HG03135 (cell line): ENCODE measurements around the gene GLIS1.

Experiments
- ATAC-seq: cut with Tn5 transposase; IDR thresholded peaks from one replicate; pipeline ENCODE4 v1.9.1; 2021; ENCODE audit warnings: mild to moderate bottlenecking, moderate library complexity; ENCODE audit not compliant: unreplicated experiment

Gene GLIS1

DNA sequence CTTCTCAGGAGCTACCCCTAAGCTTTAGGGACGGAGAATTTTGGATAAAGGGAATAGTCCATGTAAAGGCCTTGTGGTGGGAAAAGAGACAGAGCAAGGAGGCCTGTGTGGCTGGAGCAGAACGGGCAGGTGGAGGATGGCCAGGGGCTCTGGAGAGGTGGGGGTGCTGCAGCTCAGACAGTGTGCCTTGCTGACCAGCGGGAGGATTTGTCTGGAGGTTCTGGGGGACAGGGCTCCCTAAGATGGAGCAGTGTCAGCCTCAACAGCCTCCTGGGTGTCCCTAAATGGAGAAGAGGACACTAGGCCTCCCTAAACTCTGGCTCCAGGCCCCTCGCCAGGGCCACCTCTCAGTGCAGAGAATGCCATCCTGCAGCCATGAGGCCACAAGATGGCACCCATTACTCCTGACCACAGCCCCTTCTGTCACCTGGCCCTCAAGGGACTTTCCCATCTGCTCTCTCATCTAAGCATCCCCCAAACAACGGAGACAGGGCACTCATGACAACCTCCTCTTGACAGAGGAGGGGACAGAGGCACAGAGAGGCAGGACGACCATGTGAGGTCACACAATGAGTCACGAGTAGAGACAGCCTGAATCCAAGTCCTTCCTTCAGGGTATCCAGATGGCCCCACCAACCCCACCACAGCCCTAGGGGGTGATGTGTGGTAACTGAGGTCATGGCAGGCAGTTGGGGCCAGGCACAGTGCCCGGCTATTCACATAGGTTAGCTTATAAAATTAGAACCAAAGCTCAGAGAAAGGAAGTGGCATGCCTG, 185.0 kb downstream of the GLIS1 start:
- no peak for ATAC-seq

DNA sequence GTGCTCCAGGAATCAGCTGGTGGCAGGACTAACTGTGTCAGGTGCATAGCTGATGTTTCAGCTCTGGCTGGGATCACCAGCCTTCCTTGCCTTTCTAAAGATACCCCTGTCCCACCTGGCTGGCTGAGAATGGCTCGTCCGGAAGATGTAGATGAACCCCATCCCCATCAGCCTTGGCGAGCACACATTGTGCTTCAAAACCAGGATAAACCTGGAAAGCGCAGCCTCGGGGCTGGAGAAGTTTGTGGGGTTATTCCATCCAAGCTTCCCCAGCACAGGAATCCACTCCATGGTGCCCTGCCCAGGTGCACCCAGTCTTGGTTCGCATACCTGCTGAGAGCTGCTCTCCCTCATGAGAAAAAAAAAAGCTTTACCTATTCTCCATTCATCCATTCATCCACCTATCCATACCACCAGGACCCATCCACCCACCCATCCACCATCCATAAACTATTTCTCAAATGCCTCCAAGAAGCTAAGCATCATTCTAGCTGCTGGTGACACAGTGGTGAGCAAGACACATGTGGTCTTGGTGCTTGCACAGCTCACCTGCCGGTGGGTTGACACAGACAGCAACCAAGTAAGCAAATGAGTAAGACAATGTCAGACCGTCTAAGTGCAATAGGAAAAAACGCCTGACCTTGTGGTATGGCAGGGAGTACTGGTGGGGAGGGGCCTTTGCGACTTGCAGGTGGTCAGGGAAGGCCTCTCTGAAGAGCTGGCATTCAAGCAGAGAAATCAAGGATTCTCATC, 185.8 kb downstream of the GLIS1 start:
- no peak for ATAC-seq

DNA sequence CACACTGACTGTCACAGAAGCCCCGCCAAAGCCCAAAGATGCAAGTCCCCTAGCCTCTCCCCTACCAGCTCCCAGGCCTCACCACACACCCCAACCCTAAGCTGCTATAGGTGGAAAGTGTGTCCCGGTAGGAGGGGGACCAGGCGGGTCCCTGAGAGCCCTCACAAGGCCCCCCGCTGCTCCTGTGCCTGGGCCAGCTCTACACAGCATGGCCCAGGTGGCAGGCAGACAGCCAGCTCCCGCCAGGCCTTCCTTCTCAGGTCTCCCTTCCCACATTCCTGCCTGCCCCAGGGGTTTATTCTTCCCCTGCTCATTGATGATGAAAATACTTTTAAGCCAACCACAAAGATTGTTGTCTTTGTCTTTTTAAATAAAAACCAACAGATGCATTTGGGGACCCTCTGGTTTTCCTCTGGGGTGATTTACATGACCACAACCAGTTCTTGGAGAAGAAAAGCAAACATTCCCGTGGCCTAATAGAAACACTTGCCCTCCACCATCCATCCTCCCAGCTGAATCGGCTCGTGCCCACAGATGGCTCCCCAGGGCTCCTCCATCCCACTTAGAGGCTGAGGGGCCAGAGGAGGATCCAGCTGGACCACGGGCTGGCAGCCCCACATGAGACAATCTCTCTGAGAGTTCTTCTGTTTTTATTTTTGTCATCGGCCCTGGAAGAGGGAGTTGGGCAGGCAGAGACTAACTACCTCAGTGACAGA, 186.7 kb downstream of the GLIS1 start:
- no peak for ATAC-seq

DNA sequence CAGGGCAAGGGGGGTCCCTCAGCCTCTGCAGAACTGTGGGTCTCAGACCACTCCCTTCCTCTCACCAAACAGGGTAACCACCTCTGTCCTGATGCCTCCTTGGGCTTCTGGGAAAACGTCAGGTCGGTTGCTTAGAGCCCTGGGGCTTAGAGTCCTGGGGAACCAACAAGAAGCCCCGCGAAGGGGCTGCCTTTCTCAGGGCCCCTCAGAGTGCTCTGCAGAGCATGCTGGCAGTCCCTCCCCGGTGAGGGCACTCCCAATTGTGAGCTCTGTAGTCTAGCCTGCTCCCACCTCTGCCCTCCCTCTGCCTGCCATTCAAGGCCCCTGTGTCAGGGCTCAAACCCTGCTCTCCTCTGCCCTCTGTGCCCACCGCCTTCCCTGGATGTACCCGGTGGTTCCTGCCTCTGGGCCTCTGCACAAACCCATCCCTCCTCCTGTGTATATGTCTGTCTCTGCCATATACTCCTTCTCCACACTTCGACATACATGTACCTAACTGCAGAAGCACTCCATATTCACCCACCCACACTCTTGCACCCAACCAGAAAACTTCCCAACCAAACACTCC, 187.5 kb downstream of the GLIS1 start:
- no peak for ATAC-seq

DNA sequence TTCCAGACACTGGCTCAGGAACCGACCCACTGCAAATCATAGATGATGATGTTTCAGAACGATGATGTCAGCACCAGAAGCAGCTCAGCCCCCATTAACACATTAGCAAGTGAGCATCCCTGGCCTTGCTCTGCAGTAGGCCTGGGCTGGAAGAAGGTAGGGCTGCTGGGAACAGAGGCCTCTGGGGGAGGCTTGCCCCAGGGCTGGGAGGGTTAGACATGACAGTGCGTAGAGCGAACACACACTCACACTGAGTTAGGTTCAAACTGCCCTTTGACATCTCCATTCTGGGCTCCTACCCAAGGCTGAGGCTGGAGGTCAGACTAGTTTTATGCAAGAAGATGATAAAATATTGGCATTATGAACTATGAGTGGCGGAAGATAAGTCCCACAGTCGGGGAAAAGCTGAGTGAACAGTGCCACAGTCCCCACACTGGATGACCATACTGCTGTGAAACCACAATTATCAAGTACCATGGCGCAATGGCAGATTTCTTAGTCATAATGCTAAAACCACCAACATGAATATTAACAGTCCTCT, 188.7 kb downstream of the GLIS1 start:
- no peak for ATAC-seq

DNA sequence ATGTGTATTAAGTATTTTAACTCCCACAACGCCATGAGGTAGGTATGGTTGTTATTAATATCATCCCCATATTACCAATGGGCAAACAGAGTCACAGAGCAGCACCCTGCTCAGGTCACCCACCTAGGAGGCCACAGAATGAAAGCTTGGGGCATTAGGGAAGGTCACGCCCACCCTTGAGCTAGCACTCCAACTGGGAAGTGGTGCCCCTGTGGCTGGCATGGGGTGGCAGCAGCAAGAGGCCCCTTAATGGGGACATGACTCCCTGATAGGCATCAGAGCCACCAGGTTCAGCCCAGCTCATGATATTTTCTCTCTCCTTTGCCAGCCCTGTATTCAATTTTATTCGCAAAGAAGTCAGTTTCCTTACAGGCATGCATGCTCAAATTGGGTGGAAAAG, 189.2 kb downstream of the GLIS1 start:
- no peak for ATAC-seq

DNA sequence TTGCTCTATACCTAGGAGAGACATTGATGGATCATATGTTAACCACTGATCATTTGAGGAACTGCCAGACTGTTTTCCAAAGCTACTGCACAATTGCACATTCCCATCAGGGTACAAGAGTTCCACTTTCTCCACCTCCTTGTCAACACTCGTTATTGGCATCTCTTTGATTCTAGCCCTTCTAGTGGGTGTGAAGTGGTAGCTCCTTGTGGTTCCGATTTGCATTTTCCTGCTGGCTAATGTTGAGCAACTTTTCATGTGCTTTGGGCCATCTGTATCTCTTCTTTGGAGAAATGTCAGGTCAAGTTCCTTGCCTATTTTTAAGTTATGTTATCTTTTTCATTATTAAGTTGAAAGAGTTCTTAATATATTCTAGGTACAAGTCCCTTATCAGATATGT, 189.7 kb downstream of the GLIS1 start:
- no peak for ATAC-seq

DNA sequence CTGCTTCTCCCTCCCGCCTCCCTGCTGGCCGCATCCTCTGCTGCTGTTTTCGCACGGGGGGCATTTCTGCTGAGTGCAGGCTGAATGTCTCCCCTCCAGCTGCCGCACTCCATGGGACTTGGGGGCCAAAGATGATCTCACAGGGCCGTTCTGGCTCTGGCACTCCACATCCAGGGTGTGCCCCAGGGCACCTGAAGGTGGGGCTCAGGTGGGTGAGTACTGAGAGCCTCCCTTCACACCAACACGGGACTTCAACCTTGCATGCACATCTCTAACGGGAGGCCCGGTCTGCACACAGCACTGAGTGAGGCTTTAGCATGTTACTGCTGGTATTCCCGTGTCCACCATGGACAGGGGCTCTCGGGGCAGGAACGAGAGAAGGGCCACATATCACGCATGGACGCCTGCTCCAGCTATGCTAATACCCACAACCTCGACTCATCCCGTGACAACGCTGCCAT, 190.9 kb downstream of the GLIS1 start:
- no peak for ATAC-seq

DNA sequence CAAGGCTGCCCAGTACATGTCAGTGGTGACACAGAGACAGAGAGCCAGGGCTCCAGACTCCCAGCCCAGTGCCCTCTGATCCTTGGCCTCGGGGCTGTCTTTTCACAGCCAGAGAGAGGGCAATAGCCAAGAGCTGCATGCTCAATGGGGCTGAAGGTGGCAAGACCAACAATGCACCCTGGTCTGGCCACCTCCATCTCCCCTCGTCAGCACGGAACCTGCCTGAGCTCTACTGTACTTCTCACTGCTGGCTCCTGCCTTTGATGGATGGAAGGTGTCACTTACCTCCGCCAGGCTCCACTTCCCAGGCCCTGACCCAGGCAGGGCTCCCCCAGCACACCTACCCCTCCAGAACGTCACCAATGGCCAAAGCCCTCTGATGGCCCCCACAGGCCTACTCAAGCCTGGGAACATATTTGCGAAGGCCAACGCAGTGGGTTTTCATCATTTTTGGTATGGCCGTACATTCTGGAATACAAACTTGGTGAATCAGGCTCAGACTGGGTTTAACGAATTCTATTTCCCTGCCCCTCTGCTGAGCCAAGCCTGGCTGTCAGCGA, 191.7 kb downstream of the GLIS1 start:
- no peak for ATAC-seq

DNA sequence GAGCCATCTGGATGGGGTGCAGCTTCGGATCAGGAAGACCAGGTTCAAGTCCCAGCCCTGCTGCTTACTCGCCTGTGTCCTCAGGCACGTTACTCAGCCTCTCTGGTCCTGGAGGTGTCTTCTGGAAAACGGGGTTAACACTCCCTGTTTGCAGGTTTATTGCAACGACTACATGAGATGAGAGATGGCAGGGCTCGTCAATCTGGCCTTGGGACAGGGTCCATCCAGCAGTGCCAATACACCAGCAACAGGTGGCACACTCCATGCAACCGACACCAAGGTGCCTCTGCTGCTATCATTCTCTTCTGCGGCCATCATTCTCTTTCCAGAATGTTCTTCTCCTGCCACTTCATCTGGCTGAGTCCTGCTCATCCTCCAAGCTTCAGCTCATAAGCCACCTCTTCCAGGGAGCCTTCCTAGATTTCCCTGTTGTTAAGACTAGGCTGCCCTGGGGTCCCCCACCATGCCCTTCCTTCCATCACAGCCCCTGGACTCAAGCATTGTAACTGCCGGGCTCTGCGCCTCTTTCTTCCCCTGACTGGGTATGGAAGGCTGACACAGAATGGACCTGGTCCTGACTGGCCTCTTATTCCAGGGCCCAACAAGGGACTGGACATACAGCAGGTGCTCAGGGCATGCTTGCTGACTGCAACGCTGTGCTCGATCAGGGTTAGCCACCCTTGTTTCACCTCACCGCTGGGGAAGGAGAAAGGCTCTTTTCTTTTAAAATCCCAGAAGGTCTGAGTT, 192.4 kb downstream of the GLIS1 start:
- no peak for ATAC-seq

DNA sequence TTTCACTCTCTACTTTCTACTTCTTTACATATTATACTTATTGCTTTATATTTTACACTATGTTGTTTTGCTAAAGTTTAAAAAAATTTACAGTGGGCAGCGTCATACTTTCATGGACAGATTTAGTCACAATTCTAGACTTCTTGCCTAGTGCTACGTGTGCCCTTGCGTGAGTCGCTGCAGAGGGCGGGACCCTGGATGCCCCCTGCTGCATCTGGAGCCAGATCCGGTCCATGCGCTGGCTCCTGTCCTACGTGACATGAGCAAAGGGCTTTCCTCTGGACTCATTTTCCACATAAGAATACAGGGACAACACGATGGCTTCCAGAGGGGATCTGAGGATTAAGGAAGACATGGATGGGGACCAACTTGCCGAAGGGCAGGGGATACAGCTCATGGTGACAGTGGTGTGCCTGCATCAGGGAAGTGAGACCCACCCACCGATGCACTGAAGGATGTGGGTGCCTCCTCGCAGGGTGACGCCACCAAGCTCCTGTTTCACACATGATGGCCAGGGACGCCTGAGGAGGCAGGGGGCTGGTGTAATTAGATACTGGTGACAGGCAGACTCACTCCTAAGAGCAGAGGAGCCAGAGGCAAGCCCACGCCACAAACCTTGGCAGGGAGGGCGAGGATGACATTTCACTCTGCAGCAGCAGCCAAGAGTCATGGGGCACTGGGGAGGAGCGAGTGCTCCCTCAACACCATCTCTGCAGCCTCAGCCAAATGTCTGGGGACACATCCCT, 193.1 kb downstream of the GLIS1 start:
- no peak for ATAC-seq

DNA sequence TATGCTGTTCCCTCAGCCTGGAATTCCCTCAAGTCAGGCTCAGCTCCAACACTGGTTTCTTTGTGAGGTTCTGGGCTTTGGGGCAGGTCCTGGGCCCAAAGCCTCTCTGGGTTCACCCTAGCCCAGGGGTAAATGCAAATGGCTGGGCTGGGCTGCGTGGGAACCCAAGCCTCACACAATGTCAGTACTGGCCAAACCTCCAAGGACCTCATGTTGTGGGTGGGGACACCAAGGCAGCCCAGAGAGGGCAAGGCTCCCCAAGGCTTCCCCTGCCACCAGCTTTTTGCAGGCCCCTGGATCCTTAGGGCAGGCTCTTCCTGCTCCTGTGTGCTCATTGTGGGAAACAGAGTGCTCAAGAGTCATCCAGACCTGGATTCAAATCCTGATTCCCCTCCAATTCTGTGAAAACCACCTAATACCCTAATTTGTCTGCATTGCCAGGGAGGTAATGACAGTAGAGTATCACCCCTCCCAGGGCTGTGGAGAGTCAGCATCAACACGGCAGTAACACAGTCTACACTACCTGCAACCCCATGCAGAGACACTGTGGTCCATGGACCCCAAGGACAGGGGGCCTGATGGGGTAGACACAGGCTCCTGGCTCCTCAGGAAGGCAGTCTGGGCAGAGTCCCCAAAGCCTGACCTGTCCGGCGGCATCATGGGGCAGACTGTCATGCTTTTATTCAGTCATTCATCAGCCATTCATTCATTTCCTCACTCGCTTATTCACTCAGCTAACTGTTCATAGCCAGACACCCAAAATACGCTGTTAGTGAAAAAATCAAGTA, 194.0 kb downstream of the GLIS1 start:
- no peak for ATAC-seq

DNA sequence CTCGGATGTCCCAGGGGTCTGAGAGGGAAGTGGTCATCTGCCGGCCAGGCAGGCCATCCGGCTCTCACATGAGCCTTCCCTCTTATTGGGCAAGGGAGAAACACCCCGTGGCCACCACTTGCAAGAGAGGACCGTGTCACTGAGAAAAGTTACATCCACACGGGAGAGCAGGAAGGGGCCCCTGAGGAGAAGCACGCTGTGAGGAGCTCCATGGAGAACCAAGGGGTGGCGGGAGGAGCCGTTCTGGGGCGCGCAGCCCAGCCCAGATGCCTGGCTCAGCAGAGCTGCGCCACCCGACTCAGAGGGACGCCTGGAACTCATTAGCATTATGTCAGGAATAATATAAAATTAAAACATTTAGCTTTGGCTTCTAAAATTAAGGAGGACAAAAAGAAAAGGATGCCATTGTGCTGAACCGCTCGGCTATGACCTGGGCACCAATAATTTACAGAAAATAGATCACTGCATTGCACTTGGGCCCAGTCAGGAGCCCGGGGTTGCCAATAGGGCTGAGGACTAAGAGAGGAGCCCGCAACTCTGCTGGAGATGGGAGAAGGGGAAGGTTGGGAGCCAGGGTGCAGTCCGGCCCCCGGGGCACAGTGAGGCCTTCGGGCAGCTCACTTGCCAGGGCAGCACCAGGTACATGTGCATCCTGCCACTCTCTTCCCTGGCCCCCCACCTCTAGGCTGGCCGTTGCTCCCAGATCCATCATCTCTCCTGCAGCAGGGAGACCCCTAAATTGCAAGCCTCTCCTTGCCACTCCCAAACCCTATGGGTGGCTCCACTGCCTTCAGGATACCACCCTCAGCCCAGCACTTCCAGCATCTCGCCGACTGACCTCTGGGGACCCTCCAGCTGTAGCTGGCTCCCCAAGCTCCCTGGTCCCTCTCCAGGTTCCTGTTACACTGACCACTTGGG, 194.9 kb downstream of the GLIS1 start:
- no peak for ATAC-seq

DNA sequence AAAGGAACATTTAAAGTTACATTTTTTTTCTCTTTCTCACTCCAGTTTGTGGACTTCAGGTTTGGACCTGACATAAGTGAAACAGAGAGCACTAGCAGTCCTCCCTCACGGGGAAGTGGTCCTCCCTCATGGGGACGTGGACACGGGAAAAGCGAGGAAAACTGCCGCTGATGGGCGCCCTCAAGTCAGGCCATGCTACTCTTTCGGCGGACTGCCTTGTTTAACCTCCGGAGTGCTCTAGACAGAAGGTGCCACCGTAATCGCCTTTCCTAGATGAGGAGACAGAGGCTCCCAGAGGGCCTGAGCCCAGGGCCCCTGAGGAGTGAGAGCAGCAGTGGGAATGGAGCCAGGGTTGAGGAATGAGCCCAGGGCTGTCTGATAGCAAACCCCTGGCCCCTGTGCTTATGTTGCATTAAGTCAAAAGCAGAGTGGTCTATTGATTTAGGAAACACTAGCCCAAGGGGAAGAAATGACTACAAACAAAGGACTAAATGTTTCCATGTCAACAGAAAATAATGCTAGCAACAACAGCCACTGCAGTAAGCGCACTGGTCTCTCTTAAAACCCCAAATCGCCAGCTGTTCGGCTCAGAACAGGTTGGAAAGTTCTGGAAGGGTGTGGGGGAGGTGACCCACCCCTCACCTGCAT, 195.7 kb downstream of the GLIS1 start:
- ATAC-seq, result no peak

DNA sequence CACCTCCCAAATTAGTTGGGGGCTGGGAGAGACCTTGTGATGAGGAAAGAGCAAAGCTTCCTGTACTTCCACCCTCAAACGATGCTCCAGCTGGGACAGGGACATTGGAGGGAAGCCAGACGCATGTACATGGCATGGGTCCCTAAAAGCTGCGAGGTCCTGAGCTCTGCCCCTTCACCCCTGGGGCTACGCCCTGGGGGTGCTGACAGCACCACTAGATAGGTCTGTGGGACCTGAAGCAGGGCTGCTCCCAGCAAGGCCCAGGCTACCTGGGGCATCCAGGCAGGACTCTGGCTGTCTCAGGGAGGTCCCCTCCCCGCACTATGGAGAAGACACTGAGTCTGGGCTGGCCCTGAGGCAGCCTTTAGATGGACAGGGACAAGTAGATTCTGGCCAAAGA, 196.4 kb downstream of the GLIS1 start:
- ATAC-seq, result no peak

DNA sequence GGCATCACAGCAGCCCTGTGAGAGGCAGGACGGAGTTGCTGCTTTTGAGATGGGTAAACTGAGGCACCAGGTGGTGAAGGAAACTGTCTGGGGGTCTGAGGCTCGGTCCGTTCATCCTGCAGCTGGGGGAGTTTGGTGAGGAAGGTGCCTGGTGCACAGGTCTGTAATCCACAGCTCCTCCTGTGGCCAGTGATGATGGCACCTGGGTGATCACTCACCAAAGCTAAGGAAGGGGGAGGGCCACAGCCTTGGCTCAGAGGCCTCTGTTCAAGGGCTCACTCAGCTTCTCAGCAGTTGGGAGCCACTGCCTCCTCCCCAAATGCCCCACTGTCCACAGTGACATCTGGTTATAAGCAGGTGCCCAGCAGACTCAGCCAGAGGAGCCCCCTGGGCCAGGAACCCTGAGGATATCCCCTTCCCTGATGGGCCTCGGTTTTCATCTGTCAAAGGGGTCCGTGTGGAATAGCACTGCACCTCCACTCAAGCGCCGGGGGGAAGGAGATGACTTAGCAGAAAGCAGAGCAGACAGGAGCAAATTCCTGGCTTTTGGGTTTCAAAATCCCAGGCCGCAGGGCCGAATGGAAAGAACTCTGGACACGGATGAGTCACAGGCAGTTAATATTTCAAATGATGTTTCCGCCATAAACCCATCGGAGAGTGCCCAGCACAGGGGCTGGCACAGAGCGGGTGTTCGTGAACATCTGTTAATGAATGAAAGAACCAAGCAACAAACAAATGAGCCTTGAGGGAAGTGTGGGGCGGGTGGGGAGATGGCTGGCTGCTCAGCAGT, 197.0 kb downstream of the GLIS1 start:
- ATAC-seq, result no peak
